Measurements from ENCODE around the gene ATP8B1.

The ATP8B1 gene

GRCh38 chr18:57791192-57791591, 11.9 kb downstream of the ATP8B1 start:
- DNase-seq, result no peak

GRCh38 chr18:57790316-57790715, 12.8 kb downstream of the ATP8B1 start:
- DNase-seq, result no peak

GRCh38 chr18:57789759-57790158, 13.4 kb downstream of the ATP8B1 start:
- no peak for DNase-seq

- DNase-seq, result no peak
Measured at GRCh38 chr18:57789090-57789489, 14.0 kb downstream of the ATP8B1 start.

- no peak for DNase-seq
Measured at GRCh38 chr18:57787068-57787685, 15.9 kb downstream of the ATP8B1 start.

- DNase-seq, result no peak
Measured at GRCh38 chr18:57785751-57786437, 17.2 kb downstream of the ATP8B1 start.

- DNase-seq, result no peak
Measured at GRCh38 chr18:57784801-57785114, 18.4 kb downstream of the ATP8B1 start.

- DNase-seq, result no peak
Measured at GRCh38 chr18:57784034-57784800, 18.9 kb downstream of the ATP8B1 start.

- no peak for DNase-seq
Measured at GRCh38 chr18:57782049-57782448, 21.1 kb downstream of the ATP8B1 start.

- no peak for DNase-seq
Measured at GRCh38 chr18:57780706-57781347, 22.3 kb downstream of the ATP8B1 start.

- DNase-seq, result no peak
Measured at GRCh38 chr18:57780318-57780705, 22.8 kb downstream of the ATP8B1 start.

GRCh38 chr18:57776767-57777166, 26.3 kb downstream of the ATP8B1 start:
- no peak for DNase-seq

GRCh38 chr18:57776354-57776753, 26.8 kb downstream of the ATP8B1 start:
- DNase-seq, result no peak

- no peak for DNase-seq
Measured at GRCh38 chr18:57775937-57776336, 27.2 kb downstream of the ATP8B1 start.

GRCh38 chr18:57772387-57772799, 30.7 kb downstream of the ATP8B1 start:
- DNase-seq, result no peak

- no peak for DNase-seq
Measured at GRCh38 chr18:57771626-57772025, 31.5 kb downstream of the ATP8B1 start.

- no peak for DNase-seq
Measured at GRCh38 chr18:57771193-57771592, 31.9 kb downstream of the ATP8B1 start.

GRCh38 chr18:57768537-57769326, 34.4 kb downstream of the ATP8B1 start:
- no peak for DNase-seq

GRCh38 chr18:57767259-57768050, 35.7 kb downstream of the ATP8B1 start:
- DNase-seq, result no peak

GRCh38 chr18:57764995-57765394, 38.1 kb downstream of the ATP8B1 start:
- no peak for DNase-seq

- DNase-seq, result no peak
Measured at GRCh38 chr18:57764087-57764486, 39.0 kb downstream of the ATP8B1 start.

- DNase-seq, result no peak
Measured at GRCh38 chr18:57762686-57763085, 40.4 kb downstream of the ATP8B1 start.
